Measurements from ENCODE around the gene CXXC5.

CXXC5 gene

GRCh38 chr5:139682016-139682975 lies 34.1 kb downstream of the CXXC5 start:
- no peak for DNase-seq (ENCODE audit: low read depth)

GRCh38 chr5:139683295-139684271 lies 35.4 kb downstream of the CXXC5 start:
- no peak for DNase-seq (ENCODE audit: low read depth)

GRCh38 chr5:139684350-139684880 lies 36.3 kb downstream of the CXXC5 start:
- no peak for DNase-seq (ENCODE audit: low read depth)

GRCh38 chr5:139684881-139685749 lies 37.0 kb downstream of the CXXC5 start:
- no peak for DNase-seq (ENCODE audit: low read depth)

DNA sequence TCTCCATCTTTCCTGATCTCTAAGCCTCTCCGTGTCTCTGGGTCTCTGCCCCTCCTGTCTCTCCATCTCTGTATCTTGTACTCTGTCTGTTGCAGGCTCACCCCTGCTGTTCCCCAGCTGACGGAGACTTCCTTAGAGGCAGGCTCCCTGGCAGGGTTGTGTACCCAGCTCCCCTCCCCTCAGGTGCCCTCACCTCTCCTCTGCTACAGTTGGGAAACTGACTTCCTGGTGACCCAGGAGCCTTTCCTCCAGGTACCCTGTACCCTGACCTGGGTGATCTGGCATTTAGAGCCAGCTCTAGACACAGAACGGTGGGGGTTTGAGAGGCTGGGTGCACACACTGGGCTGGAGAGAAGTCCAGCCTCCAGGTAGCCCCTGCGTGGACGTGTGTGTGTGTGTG lies 37.7 kb downstream of the CXXC5 start:
- no peak for DNase-seq (ENCODE audit: low read depth)

DNA sequence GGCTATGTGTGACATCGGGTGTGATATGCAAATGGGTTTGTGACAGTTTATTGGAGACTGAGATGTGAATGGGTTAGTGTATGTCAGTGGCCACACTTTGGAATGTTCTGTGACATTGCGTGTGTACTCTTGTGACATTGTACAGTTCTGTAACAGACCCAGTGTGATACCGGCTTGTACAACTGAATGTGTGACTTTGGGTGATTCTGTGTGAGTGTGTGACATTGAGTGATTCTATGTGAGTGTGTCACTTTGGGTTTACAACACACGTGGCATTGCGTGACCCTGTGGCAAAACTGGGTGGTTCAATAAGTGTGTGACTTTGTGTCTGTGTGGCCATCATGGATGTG lies 38.2 kb downstream of the CXXC5 start:
- no peak for DNase-seq (ENCODE audit: low read depth)

DNA sequence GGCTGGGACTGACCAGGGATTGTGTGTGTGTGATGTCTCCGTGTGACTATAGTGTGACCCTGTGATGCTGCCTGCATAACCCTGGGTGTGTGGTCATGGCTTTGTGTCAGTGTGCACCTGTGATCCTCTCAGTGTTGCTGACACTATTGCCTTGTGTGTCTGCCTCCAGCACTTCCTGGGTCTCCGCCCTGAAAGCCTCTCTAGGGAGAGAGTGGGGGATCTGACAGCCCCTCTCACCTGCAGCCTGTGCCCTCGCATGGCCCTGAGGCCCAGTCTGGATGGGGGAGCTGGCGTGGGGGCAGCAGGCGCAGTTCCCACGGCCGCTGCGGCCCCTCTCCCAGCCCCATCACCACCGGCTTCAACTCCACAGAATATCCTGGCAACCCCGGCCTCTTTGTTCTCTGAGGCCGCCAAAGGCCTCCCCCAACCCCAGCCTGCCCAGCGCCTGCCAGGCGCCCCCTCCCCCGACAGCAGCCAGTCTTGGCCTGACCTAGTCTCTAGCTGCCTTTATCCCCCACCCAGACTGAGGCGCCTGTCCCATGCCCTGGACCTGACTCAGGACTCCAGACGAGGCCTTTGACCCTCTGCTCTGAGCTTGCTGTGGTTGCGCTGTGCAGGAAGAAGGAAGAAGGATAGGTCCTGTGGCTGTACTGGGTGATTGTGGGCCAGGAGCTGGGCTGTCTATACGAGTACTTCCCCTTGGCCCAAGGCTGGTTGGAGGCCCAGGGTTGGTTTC lies 38.7 kb downstream of the CXXC5 start:
- DNase-seq (ENCODE audit: low read depth), result no peak

DNA sequence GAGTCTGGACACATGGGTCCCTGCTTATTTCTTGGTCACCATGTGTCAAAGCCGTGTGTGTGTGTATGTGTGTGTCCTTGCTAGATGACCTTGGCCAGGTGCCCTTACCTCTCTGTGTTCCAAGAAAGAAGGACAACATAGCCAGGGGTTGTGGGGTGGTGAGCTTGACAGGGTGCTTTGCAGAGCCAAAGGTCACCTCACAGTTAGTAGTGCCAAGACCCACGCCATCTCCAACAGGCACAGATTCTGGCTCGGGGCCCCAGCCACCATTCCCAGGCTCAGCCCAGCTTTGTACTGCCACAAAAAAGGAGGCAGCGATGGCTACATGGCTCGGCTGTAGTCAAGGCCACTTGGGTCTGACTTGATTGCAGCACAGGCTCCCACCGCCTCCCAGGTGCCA lies 39.5 kb downstream of the CXXC5 start:
- DNase-seq (ENCODE audit: low read depth), result no peak

- no peak for DNase-seq (ENCODE audit: low read depth)
These were observed 40.0 kb downstream of the CXXC5 start for GRCh38 chr5:139688088-139688702.

GRCh38 chr5:139688751-139689372 lies 40.7 kb downstream of the CXXC5 start:
- no peak for DNase-seq (ENCODE audit: low read depth)

GRCh38 chr5:139689631-139690063 lies 41.5 kb downstream of the CXXC5 start:
- no peak for DNase-seq (ENCODE audit: low read depth)

DNA sequence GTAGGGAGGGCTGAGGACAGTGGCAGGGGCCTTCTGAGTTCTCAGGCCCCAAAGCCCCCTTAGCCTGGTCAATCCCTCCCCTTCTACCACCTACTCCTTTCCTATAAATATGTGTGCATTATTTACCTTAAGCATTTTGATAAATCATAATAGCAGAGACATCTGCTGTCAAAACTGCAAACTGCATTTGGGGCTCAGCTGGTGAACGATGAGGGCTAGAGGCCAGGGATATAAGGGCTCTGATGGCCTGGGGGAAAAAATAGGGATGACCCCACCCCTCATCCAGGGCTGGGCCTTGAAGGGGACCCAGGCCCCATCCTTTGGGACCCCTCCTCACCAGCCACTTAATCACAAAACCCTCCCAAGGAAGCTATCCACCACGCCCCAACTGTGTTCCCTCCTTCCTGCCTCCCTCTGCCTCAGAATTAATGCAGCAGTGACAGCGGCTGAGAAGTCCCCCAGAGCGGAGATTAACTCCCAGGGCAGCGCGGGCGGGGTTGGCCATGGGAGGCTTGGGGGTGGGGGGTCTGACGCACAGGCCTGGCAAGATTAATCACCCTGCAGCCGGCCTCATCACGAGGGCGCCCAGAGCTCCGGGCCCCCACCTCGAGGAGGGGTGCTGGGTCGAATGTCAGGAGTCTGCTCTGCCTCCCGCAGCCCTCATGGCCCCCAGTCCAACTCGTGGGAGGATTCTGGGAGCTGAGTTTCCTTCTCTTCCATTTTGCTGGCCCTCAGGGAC lies 42.1 kb downstream of the CXXC5 start:
- no peak for DNase-seq (ENCODE audit: low read depth)

- DNase-seq (ENCODE audit: low read depth), result no peak
These were observed 42.9 kb downstream of the CXXC5 start for GRCh38 chr5:139690803-139691629.

GRCh38 chr5:139692148-139692547 lies 44.0 kb downstream of the CXXC5 start:
- DNase-seq (ENCODE audit: low read depth), result no peak

DNA sequence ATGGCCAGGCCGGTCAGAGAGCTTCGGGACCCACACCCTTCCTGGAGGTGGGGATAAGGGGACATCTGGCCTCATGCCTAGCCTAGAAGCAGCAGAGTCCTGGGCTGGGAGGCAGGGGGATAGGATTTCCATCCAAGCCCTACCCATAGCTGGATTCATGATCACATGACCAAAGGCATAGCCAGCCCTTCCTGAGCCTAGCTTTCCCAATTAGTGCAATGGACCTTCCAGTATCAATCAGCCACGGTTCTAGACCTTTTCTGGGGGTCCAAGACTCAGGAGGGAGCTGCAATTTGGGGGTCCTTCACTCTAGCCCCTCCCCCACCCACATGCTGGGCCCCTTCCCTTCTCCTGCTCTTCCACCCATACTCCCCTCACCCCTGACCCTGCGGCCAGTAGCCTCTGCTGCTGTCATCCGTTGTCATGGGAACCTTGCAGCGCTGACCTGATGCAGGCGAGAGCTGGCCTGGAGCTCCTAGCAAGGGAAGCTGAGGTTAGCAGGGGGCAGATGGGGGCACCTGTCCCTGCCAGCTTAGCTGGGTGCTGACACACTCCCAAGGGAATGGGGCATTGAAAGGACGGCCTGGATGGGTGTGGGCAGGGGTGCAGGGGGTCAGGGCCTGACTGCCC lies 44.6 kb downstream of the CXXC5 start:
- DNase-seq (ENCODE audit: low read depth), result no peak

GRCh38 chr5:139693676-139694364 lies 45.7 kb downstream of the CXXC5 start:
- DNase-seq (ENCODE audit: low read depth), result no peak

GRCh38 chr5:139694556-139695177 lies 46.5 kb downstream of the CXXC5 start:
- no peak for DNase-seq (ENCODE audit: low read depth)

Measured in GM04504 (cell line).